GM08714 (cell line): Measurements from ENCODE around the gene MRPS17.

ENCODE experiments used
- H3K4me3 ChIP-seq: fragments of 200-500 bp; sonication (Bioruptor generic); 2 replicates; pipeline ENCODE4 v1.5.1; 2014; ENCODE audit warnings: mild to moderate bottlenecking, low read length, inconsistent platforms
- ZNF274 ChIP-seq: IDR thresholded peaks from 2 replicates; pipeline ENCODE4 v1.6.1; 2012; ENCODE audit warnings: mild to moderate bottlenecking, low read depth, low read length

Gene MRPS17

GRCh38 chr7:56003749-56004148 is 52.1 kb downstream of the MRPS17 start:
- no peak overlapping the region for H3K4me3 ChIP-seq
- no peak for TF ChIP-seq ZNF274
